GM19463 (cell line): Measurements from ENCODE around the gene ENPP3.
A peak's percentile ranks its signal among the peaks of the same experiment; 100 is the strongest.
"Not testable (repeated sequence)": the region's sequence is repeated elsewhere in the genome, so short reads cannot be mapped to it uniquely, and the experiment has no call there.

Source experiments
- ATAC-seq: cut with Tn5 transposase; IDR thresholded peaks from one replicate; pipeline ENCODE4 v1.9.1; 2021; ENCODE audit warnings: mild to moderate bottlenecking, moderate library complexity; ENCODE audit not compliant: unreplicated experiment

ENPP3 gene

GRCh38 chr6:131682442-131682841 lies 45.3 kb downstream of the ENPP3 start:
- ATAC-seq: no peak

GRCh38 chr6:131683479-131683878 lies 46.4 kb downstream of the ENPP3 start:
- ATAC-seq: peak; percentile 47

GRCh38 chr6:131685266-131685780 lies 48.2 kb downstream of the ENPP3 start:
- ATAC-seq: peak; percentile 50

GRCh38 chr6:131687022-131687421 lies 49.9 kb downstream of the ENPP3 start:
- ATAC-seq: no peak

GRCh38 chr6:131688286-131688685 lies 51.2 kb downstream of the ENPP3 start:
- peak; percentile 78 for ATAC-seq

GRCh38 chr6:131692031-131692430 lies 54.9 kb downstream of the ENPP3 start:
- no peak for ATAC-seq

GRCh38 chr6:131692589-131692988 lies 55.5 kb downstream of the ENPP3 start:
- ATAC-seq: no peak

GRCh38 chr6:131693384-131693783 lies 56.3 kb downstream of the ENPP3 start:
- no peak for ATAC-seq

- peak; percentile 96 for ATAC-seq
Observed at GRCh38 chr6:131694832-131695426, 57.8 kb downstream of the ENPP3 start.

GRCh38 chr6:131696956-131697355 lies 59.9 kb downstream of the ENPP3 start:
- no peak for ATAC-seq

GRCh38 chr6:131700851-131701250 lies 63.7 kb downstream of the ENPP3 start:
- not testable (repeated sequence) for ATAC-seq

- not testable (repeated sequence) for ATAC-seq
Observed at GRCh38 chr6:131703905-131704304, 66.8 kb downstream of the ENPP3 start.

GRCh38 chr6:131710917-131711316 lies 73.8 kb downstream of the ENPP3 start, which contains the start of gene CTAGE9:
Gene CTAGE9 (minus strand): TSS chr6:131711017. CDS start chr6:131711017, 0 bp downstream.
- ATAC-seq: not testable (repeated sequence)

GRCh38 chr6:131715567-131715966 lies 78.5 kb downstream of the ENPP3 start:
- ATAC-seq: peak; percentile 68

GRCh38 chr6:131717836-131718542 lies 80.9 kb downstream of the ENPP3 start:
- no peak for ATAC-seq

- no peak for ATAC-seq
Observed at GRCh38 chr6:131721161-131721560, 84.1 kb downstream of the ENPP3 start.

- no peak for ATAC-seq
Observed at GRCh38 chr6:131724114-131724513, 87.0 kb downstream of the ENPP3 start.

- ATAC-seq: no peak
Observed at GRCh38 chr6:131727467-131727866, 90.4 kb downstream of the ENPP3 start.

- no peak for ATAC-seq
Observed at GRCh38 chr6:131727868-131728267, 90.8 kb downstream of the ENPP3 start.

GRCh38 chr6:131728296-131728939 lies 91.3 kb downstream of the ENPP3 start:
- no peak for ATAC-seq

- no peak for ATAC-seq
Observed at GRCh38 chr6:131729550-131729949, 92.4 kb downstream of the ENPP3 start.

GRCh38 chr6:131730264-131730663 lies 93.2 kb downstream of the ENPP3 start:
- ATAC-seq: no peak
